IMR-90 (cell line): ENCODE data around the gene FNBP1. TPM values are rescaled to one million over a fixed set of nuclear protein-coding genes. Genes with fewer than 3 reads are reported as not detected.

Experiments
- ATAC-seq: fragments of 200-7000 bp; cut with Tn5 transposase; 2 replicates; pipeline ENCODE4 v1.9.1; 2020; ENCODE audit warnings: low read depth, mild to moderate bottlenecking, moderate library complexity
- BruUV-seq: library from RNA; stranded (reverse); fragments of 400-500 nt; replicated peaks from 2 replicates; lab custom pipeline; 2021; lab: Mats Ljungman, UMichigan
- CTCF ChIA-PET: fragments of 300-600 bp; formaldehyde crosslinking; extraction: SDS; loops from one replicate; lab custom pipeline; 2021; ENCODE audit warnings: antibody characterized with exemption; lab: Yijun Ruan, JAX
- POLR2A ChIA-PET: fragments of 300-600 bp; sonication (Branson Sonifier 250); formaldehyde crosslinking; loops from one replicate; lab custom pipeline; 2022; ENCODE audit warnings: antibody characterized with exemption; ENCODE audit not compliant: unreplicated experiment; lab: Charles Lee
- DNase-seq: peaks from one replicate; pipeline ENCODE4 v3.0.0; 2013
- H2AFZ ChIP-seq: replicated peaks from 2 replicates; pipeline ENCODE3; 2013; ENCODE audit warnings: low read length, mild to moderate bottlenecking; ENCODE audit not compliant: poor library complexity
- H2AK5ac ChIP-seq: 2 replicates; pipeline ENCODE4 v1.6.1; 2013; ENCODE audit warnings: low read depth, low read length, inconsistent platforms
- H2AK9ac ChIP-seq: replicated peaks from 2 replicates; pipeline ENCODE3; 2013; ENCODE audit warnings: mild to moderate bottlenecking, low read depth, low read length, moderate library complexity; ENCODE audit not compliant: poor library complexity
- H2BK120ac ChIP-seq: 2 replicates; pipeline ENCODE4 v1.6.1; 2013; ENCODE audit warnings: low read depth, low read length, inconsistent platforms
- H2BK15ac ChIP-seq: 3 replicates; pipeline ENCODE4 v1.6.1; 2013; ENCODE audit warnings: low read depth, low read length, inconsistent platforms
- H2BK20ac ChIP-seq: 2 replicates; pipeline ENCODE4 v1.6.1; 2013; ENCODE audit warnings: low read depth, mild to moderate bottlenecking, inconsistent platforms, low read length, moderate library complexity
- H2BK5ac ChIP-seq: 2 replicates; pipeline ENCODE4 v1.6.1; 2013; ENCODE audit warnings: mild to moderate bottlenecking, low read depth, low read length, inconsistent platforms; ENCODE audit not compliant: poor library complexity, severe bottlenecking
- H3K14ac ChIP-seq: replicated peaks from 2 replicates; pipeline ENCODE4 v1.6.1; 2013; ENCODE audit warnings: low read depth, low read length, inconsistent platforms
- H3K18ac ChIP-seq: 2 replicates; pipeline ENCODE4 v1.6.1; 2013; ENCODE audit warnings: low read depth, low read length, control low read depth
- H3K23ac ChIP-seq: 2 replicates; pipeline ENCODE4 v1.6.1; 2013; ENCODE audit warnings: low read depth, low read length, inconsistent platforms
- H3K27ac ChIP-seq: 2 replicates; pipeline ENCODE4 v1.5.1; 2013; ENCODE audit warnings: mild to moderate bottlenecking, control low read depth, low read length; ENCODE audit not compliant: insufficient read depth
- H3K27me3 ChIP-seq: 2 replicates; pipeline ENCODE4 v1.6.1; 2013; ENCODE audit warnings: low read length; ENCODE audit not compliant: control insufficient read depth, insufficient read depth
- H3K36me3 ChIP-seq: 2 replicates; pipeline ENCODE4 v1.6.1; 2013; ENCODE audit warnings: low read length, mixed read lengths; ENCODE audit not compliant: control insufficient read depth, insufficient read depth
- H3K4ac ChIP-seq: 2 replicates; pipeline ENCODE4 v1.6.1; 2013; ENCODE audit warnings: low read depth, low read length, inconsistent platforms
- H3K4me1 ChIP-seq: 2 replicates; pipeline ENCODE4 v1.6.1; 2013; ENCODE audit warnings: low read length, mixed read lengths; ENCODE audit not compliant: control insufficient read depth, insufficient read depth
- H3K4me2 ChIP-seq: 2 replicates; pipeline ENCODE4 v1.6.1; 2013; ENCODE audit warnings: low read depth, mild to moderate bottlenecking, control low read depth, low read length, moderate library complexity
- H3K4me3 ChIP-seq: 2 replicates; pipeline ENCODE4 v1.5.1; 2013; ENCODE audit warnings: low read depth, mild to moderate bottlenecking, control low read depth, low read length, moderate library complexity; ENCODE audit not compliant: insufficient read depth
- H3K56ac ChIP-seq: 2 replicates; pipeline ENCODE4 v1.6.1; 2013; ENCODE audit warnings: low read length, inconsistent platforms; ENCODE audit not compliant: insufficient read depth; ENCODE audit errors: extremely low read depth
- H3K79me1 ChIP-seq, 2 experiments: 2 replicates each; pipeline ENCODE4 v1.6.1; 2013; ENCODE audit warnings: low read length in 2 of 2, inconsistent platforms in 1 of 2, low read depth in 1 of 2
- H3K9ac ChIP-seq: 2 replicates; pipeline ENCODE4 v1.6.1; 2013; ENCODE audit warnings: low read depth, low read length, control low read depth
- H3K9me1 ChIP-seq: 2 replicates; pipeline ENCODE4 v1.6.1; 2013; ENCODE audit warnings: low read length, inconsistent platforms; ENCODE audit not compliant: insufficient read depth
- H3K9me3 ChIP-seq: 2 replicates; pipeline ENCODE4 v1.6.1; 2013; ENCODE audit warnings: low read length; ENCODE audit not compliant: control insufficient read depth, insufficient read depth
- H4K20me1 ChIP-seq: 2 replicates; pipeline ENCODE4 v1.6.1; 2013; ENCODE audit warnings: low read length, inconsistent platforms; ENCODE audit not compliant: insufficient read depth
- H4K5ac ChIP-seq: 2 replicates; pipeline ENCODE4 v1.6.1; 2013; ENCODE audit warnings: mild to moderate bottlenecking, low read depth, low read length, control low read depth
- H4K8ac ChIP-seq, 2 experiments: 2 replicates each; pipeline ENCODE4 v1.6.1; 2013; ENCODE audit warnings: low read depth in 2 of 2, low read length in 2 of 2, control low read depth in 1 of 2, inconsistent platforms in 1 of 2
- H4K91ac ChIP-seq: 2 replicates; pipeline ENCODE4 v1.6.1; 2013; ENCODE audit warnings: low read depth, low read length, inconsistent platforms; ENCODE audit not compliant: insufficient read depth
- BHLHE40 ChIP-seq: fragments of 150-350 bp; IDR thresholded peaks from 2 replicates; pipeline ENCODE4 v1.6.1; 2016; ENCODE audit warnings: mild to moderate bottlenecking, low read depth, low read length
- CEBPB ChIP-seq: IDR thresholded peaks from 2 replicates; pipeline ENCODE4 v1.6.1; 2012; ENCODE audit warnings: low read depth, low read length, improper control_type of control experiment
- CHD1 ChIP-seq: IDR thresholded peaks from 2 replicates; pipeline ENCODE4 v1.6.1; 2012; ENCODE audit warnings: low read depth, low read length, improper control_type of control experiment
- CTCF ChIP-seq: conservative IDR thresholded peaks from 2 replicates; pipeline ENCODE4 v1.5.1; 2012; ENCODE audit warnings: mild to moderate bottlenecking, low read depth, low read length, improper control_type of control experiment
- ELK1 ChIP-seq: fragments of 150-350 bp; IDR thresholded peaks from 2 replicates; pipeline ENCODE4 v1.6.1; 2016; ENCODE audit warnings: low read depth, mild to moderate bottlenecking, low read length, moderate library complexity, borderline replicate concordance
- FOS ChIP-seq: fragments of 150-350 bp; IDR thresholded peaks from 2 replicates; pipeline ENCODE4 v1.6.1; 2016; ENCODE audit warnings: low read depth, low read length
- MAFK ChIP-seq: IDR thresholded peaks from 2 replicates; pipeline ENCODE4 v1.6.1; 2012; ENCODE audit warnings: low read depth, low read length, improper control_type of control experiment
- MAZ ChIP-seq: IDR thresholded peaks from 2 replicates; pipeline ENCODE4 v1.6.1; 2012; ENCODE audit warnings: low read depth, mild to moderate bottlenecking, low read length, improper control_type of control experiment, moderate library complexity, borderline replicate concordance
- MXI1 ChIP-seq: IDR thresholded peaks from 2 replicates; pipeline ENCODE4 v1.6.1; 2012; ENCODE audit warnings: low read depth, mild to moderate bottlenecking, low read length, moderate library complexity, borderline replicate concordance
- NFE2L2 ChIP-seq: fragments of 150-350 bp; IDR thresholded peaks from 2 replicates; pipeline ENCODE4 v1.6.1; 2016; ENCODE audit warnings: low read depth, mild to moderate bottlenecking, low read length
- POLR2A ChIP-seq: IDR thresholded peaks from 2 replicates; pipeline ENCODE4 v1.6.1; 2012; ENCODE audit warnings: mild to moderate bottlenecking, low read depth, low read length
- RAD21 ChIP-seq: IDR thresholded peaks from 2 replicates; pipeline ENCODE4 v1.6.1; 2012; ENCODE audit warnings: low read length, improper control_type of control experiment
- RCOR1 ChIP-seq: IDR thresholded peaks from 2 replicates; pipeline ENCODE4 v1.6.1; 2012; ENCODE audit warnings: mild to moderate bottlenecking, low read length, improper control_type of control experiment; ENCODE audit not compliant: insufficient replicate concordance
- RFX5 ChIP-seq: IDR thresholded peaks from 2 replicates; pipeline ENCODE4 v1.8.0; 2012; ENCODE audit warnings: low read depth, mild to moderate bottlenecking, low read length, moderate library complexity
- SMC3 ChIP-seq: fragments of 150-350 bp; IDR thresholded peaks from 2 replicates; pipeline ENCODE4 v1.6.1; 2016; ENCODE audit warnings: low read depth, mild to moderate bottlenecking, antibody characterized with exemption, low read length, moderate library complexity
- USF2 ChIP-seq: fragments of 150-350 bp; IDR thresholded peaks from 2 replicates; pipeline ENCODE4 v1.6.1; 2017; ENCODE audit warnings: mild to moderate bottlenecking, antibody characterized with exemption, low read length, low read depth
- WGBS, 2 experiments: methylation state at CpG; one replicate each; pipeline versions ENCODE4 v1.1.5 to v1.1.7; 2013; ENCODE audit warnings: missing lambda C conversion rate in 2 of 2; ENCODE audit not compliant: insufficient read length in 1 of 2; ENCODE audit errors: extremely low coverage in 2 of 2; 5-methylcytosine and 5-hydroxymethylcytosine counted together
- dilution Hi-C: fragments of 300-500 bp; cut with HindIII; formaldehyde crosslinking; loops from one replicate; pipeline ENCODE4 v1.14.3; 2018; ENCODE audit warnings: low sequenced_read_pairs; ENCODE audit not compliant: unreplicated experiment
- in situ Hi-C: fragments of 300-500 bp; cut with MboI; formaldehyde crosslinking; loops from 3 replicates; pipeline ENCODE4 v1.14.3; 2019; ENCODE audit warnings: low sequenced_read_pairs, inconsistent platforms, mixed read lengths
- intact Hi-C: fragments of 100-400 bp; cut with micrococcal nuclease; formaldehyde crosslinking; loops from 2 replicates; pipeline ENCODE4 v1.10.0; 2022
- polyA plus RNA-seq, 3 experiments: library from polyadenylated mRNA; depleted of rRNA; stranded (reverse); fragments of >200 nt; gene quantifications; 2 replicates each; pipeline ENCODE4 v1.2.3, GENCODE V29; 2012; ENCODE audit warnings: low replicate concordance in 1 of 3
- total RNA-seq: library from RNA; depleted of rRNA; stranded (reverse); fragments of >200 nt; gene quantifications from 2 replicates; pipeline ENCODE4 v1.2.3, GENCODE V29; 2012

The FNBP1 gene
- total and polyA plus RNA-seq, 2 of the 4 experiments (the other 2 are of a cell fraction), result 10.3 to 15.4 TPM

- CTCF ChIA-PET, result no interaction called here
These were observed 89.3 kb downstream of the FNBP1 start for GRCh38 chr9:129953736-129954135.

More at GRCh38 chr9:129953736-129954135, 89.3 kb downstream of the FNBP1 start:
- BruUV-seq, result no TSS peak
- TF ChIP-seq MXI1, result no peak
- TF ChIP-seq NFE2L2, result no peak
- no peak for TF ChIP-seq FOS
- TF ChIP-seq SMC3, result no peak
- no peak for TF ChIP-seq MAZ
- no peak for TF ChIP-seq USF2
- TF ChIP-seq CTCF, result no peak
- TF ChIP-seq CEBPB, result no peak
- no peak for TF ChIP-seq RFX5
- TF ChIP-seq RAD21, result no peak
- no peak for TF ChIP-seq ELK1
- TF ChIP-seq MAFK, result no peak
- TF ChIP-seq RCOR1, result no peak
- no peak for TF ChIP-seq BHLHE40
- TF ChIP-seq POLR2A, result no peak
- TF ChIP-seq CHD1, result no peak
- Histone ChIP-seq H2BK15ac (no peak overlapping the region), H3K79me1 (no peaks in the 10 kb centered on the region), H3K9ac (no peak overlapping the region), H2BK120ac (no peak overlapping the region), H3K27ac (no peak overlapping the region), H3K36me3 (peaks cover 16% of the 10 kb centered on the region), H3K9me1 (peaks cover 5% of the 10 kb centered on the region; the same call in 1 of the 2 replicates), H4K5ac (no peak overlapping the region), H2BK20ac (no peak overlapping the region), H3K14ac (no peak overlapping the region), H3K56ac (no peak overlapping the region), H2AFZ (no peak overlapping the region), H2AK5ac (no peak overlapping the region), H3K4me1 (peaks cover 3% of the 10 kb centered on the region; the same call in 1 of the 2 replicates), H4K20me1 (no peaks in the 10 kb centered on the region), H3K4me2 (no peak overlapping the region), H4K8ac (no peak overlapping the region), H3K18ac (no peak overlapping the region), H3K4ac (no peak overlapping the region), H3K27me3 (no peaks in the 10 kb centered on the region), H3K4me3 (no peak overlapping the region), H2BK5ac (no peak overlapping the region), H4K91ac (no peak overlapping the region), H3K23ac (no peak overlapping the region), H2AK9ac (no peak overlapping the region), H3K9me3 (no peaks in the 10 kb centered on the region)
- DNase-seq (no peak), ATAC-seq (no peak)
- in situ Hi-C loops, result no loop called here
- dilution Hi-C loops, result no loop called here
- POLR2A ChIA-PET, result no interaction called here
- intact Hi-C loops, result no loop called here
- WGBS, 2 experiments, result 100% methylated on average over 1 of the region's 1 CpG; no CpG with 5 or more reads in 1 of the 2 experiments
